SK-N-SH (cell line): ENCODE data around the gene PPP1R27. TPM values are rescaled to one million over a fixed set of nuclear protein-coding genes. Genes with fewer than 3 reads are reported as not detected.

Experiments used
- CTCF ChIA-PET: fragments of 300-600, 350-600 bp; formaldehyde crosslinking; extraction: SDS; loops from one replicate; lab custom pipeline; 2021; lab: Yijun Ruan, JAX
- POLR2A ChIA-PET: fragments of 350-600 bp; sonication (Branson Sonifier 250); formaldehyde crosslinking; extraction: SDS; loops from one replicate; lab custom pipeline; 2020; ENCODE audit warnings: antibody characterized with exemption, inconsistent platforms; lab: Yijun Ruan, JAX
- DNase-seq: peaks from one replicate; pipeline ENCODE4 v3.0.0; 2012
- H2AFZ ChIP-seq: fragments of 200-600 bp; sonication (generic); 2 replicates; pipeline ENCODE4 v1.8.1; 2016; ENCODE audit warnings: antibody characterized with exemption, mild to moderate bottlenecking, low read depth
- H3F3A ChIP-seq: fragments of 200-600 bp; sonication (generic); replicated peaks from 2 replicates; pipeline ENCODE3; 2016; ENCODE audit warnings: antibody characterized with exemption, mild to moderate bottlenecking; ENCODE audit not compliant: insufficient read depth
- H3K27ac ChIP-seq, 2 experiments: fragments of 200-500 bp in 1 of 2; fragments of 200-600 bp in 1 of 2; sonication (Bioruptor generic) in 1 of 2; sonication (generic), shearing (Covaris generic) in 1 of 2; 2 replicates each; pipeline versions ENCODE4 v1.5.1 to v1.6.1; 2014 to 2016; ENCODE audit warnings: low read depth in 2 of 2, inconsistent platforms in 1 of 2, low read length in 1 of 2, mild to moderate bottlenecking in 1 of 2, mixed read lengths in 1 of 2
- H3K27me3 ChIP-seq: fragments of 200-600 bp; sonication (generic), shearing (Covaris generic); 2 replicates; pipeline ENCODE4 v1.6.1; 2016; ENCODE audit warnings: mixed run types; ENCODE audit not compliant: insufficient read depth
- H3K36me3 ChIP-seq, 2 experiments: fragments of 200-500 bp in 1 of 2; fragments of 200-600 bp in 1 of 2; sonication (Bioruptor generic) in 1 of 2; sonication (generic) in 1 of 2; replicated peaks in 1 of 2; 2 replicates each; pipeline versions ENCODE3 to v1.5.1; 2014 to 2016; ENCODE audit warnings: low read length in 1 of 2, mild to moderate bottlenecking in 1 of 2; ENCODE audit not compliant: insufficient read depth in 2 of 2, control insufficient read depth in 1 of 2
- H3K4me1 ChIP-seq, 2 experiments: fragments of 200-500 bp in 1 of 2; fragments of 200-600 bp in 1 of 2; sonication (Bioruptor generic) in 1 of 2; sonication (generic), shearing (Covaris generic) in 1 of 2; 2 replicates each; pipeline versions ENCODE4 v1.5.1 to v1.6.1; 2014 to 2016; ENCODE audit warnings: low read depth in 1 of 2, low read length in 1 of 2, mixed run types in 1 of 2; ENCODE audit not compliant: insufficient read depth in 2 of 2, control insufficient read depth in 1 of 2
- H3K4me2 ChIP-seq: fragments of 200-600 bp; sonication (generic), shearing (Covaris generic); 2 replicates; pipeline ENCODE4 v1.6.1; 2017; ENCODE audit warnings: mixed run types
- H3K4me3 ChIP-seq, 2 experiments: fragments of 200-500 bp in 1 of 2; fragments of 200-600 bp in 1 of 2; sonication (Bioruptor generic) in 1 of 2; sonication (generic), shearing (Covaris generic) in 1 of 2; 2 replicates each; pipeline versions ENCODE4 v1.5.1 to v1.8.1; 2014 to 2016; ENCODE audit warnings: low read depth in 2 of 2, inconsistent platforms in 1 of 2, low read length in 1 of 2, mild to moderate bottlenecking in 1 of 2, mixed read lengths in 1 of 2, moderate library complexity in 1 of 2
- H3K79me2 ChIP-seq: fragments of 200-600 bp; sonication (generic); 2 replicates; pipeline ENCODE4 v1.8.1; 2017; ENCODE audit warnings: mild to moderate bottlenecking; ENCODE audit not compliant: insufficient read depth
- H3K9ac ChIP-seq: fragments of 200-600 bp; sonication (generic); 2 replicates; pipeline ENCODE4 v1.6.1; 2017; ENCODE audit warnings: mixed run types
- H3K9me2 ChIP-seq: fragments of 200-600 bp; sonication (generic); 2 replicates; pipeline ENCODE4 v1.6.1; 2017; ENCODE audit warnings: mixed run types
- H3K9me3 ChIP-seq: fragments of 200-600 bp; sonication (generic); 2 replicates; pipeline ENCODE4 v1.6.1; 2017; ENCODE audit warnings: mixed run types, mild to moderate bottlenecking, moderate library complexity
- H4K20me1 ChIP-seq: fragments of 200-600 bp; sonication (generic); 2 replicates; pipeline ENCODE4 v1.6.1; 2017; ENCODE audit warnings: mild to moderate bottlenecking, mixed run types; ENCODE audit not compliant: insufficient read depth
- ELF1 ChIP-seq: IDR thresholded peaks from 2 replicates; pipeline ENCODE4 v1.4.0; 2012
- FOXJ3 ChIP-seq: sonication (generic); formaldehyde crosslinking; IDR thresholded peaks from 2 replicates; pipeline ENCODE4 v1.5.1; 2020; ENCODE audit warnings: mild to moderate bottlenecking, missing genetic modification reagents
- FOXM1 ChIP-seq: IDR thresholded peaks from 2 replicates; pipeline ENCODE4 v1.4.0; 2012; ENCODE audit warnings: low read depth, mild to moderate bottlenecking
- GATA2 ChIP-seq: sonication (generic); formaldehyde crosslinking; IDR thresholded peaks from 2 replicates; pipeline ENCODE4 v1.5.0; 2020; ENCODE audit warnings: mild to moderate bottlenecking, missing genetic modification reagents
- IRF3 ChIP-seq: fragments of 150-350 bp; IDR thresholded peaks from 2 replicates; pipeline ENCODE4 v1.6.1; 2016; ENCODE audit warnings: mild to moderate bottlenecking, low read depth, low read length
- JUND ChIP-seq: IDR thresholded peaks from 2 replicates; pipeline ENCODE4 v1.4.0; 2012
- MAX ChIP-seq: IDR thresholded peaks from 2 replicates; pipeline ENCODE4 v1.4.0; 2012; ENCODE audit warnings: low read depth
- MEF2A ChIP-seq: IDR thresholded peaks from 2 replicates; pipeline ENCODE4 v1.4.0; 2012; ENCODE audit warnings: low read depth, borderline replicate concordance
- MXI1 ChIP-seq: IDR thresholded peaks from 2 replicates; pipeline ENCODE4 v1.6.1; 2012; ENCODE audit warnings: mild to moderate bottlenecking, low read depth, low read length, improper control_type of control experiment
- NFIC ChIP-seq: IDR thresholded peaks from 2 replicates; pipeline ENCODE4 v1.4.0; 2012; ENCODE audit warnings: borderline replicate concordance
- NRF1 ChIP-seq: IDR thresholded peaks from 2 replicates; pipeline ENCODE4 v1.6.1; 2012; ENCODE audit warnings: low read depth, mild to moderate bottlenecking, low read length
- RAD21 ChIP-seq: IDR thresholded peaks from 2 replicates; pipeline ENCODE4 v1.6.1; 2012; ENCODE audit warnings: mild to moderate bottlenecking, low read length
- REST ChIP-seq: IDR thresholded peaks from 2 replicates; pipeline ENCODE4 v1.6.1; 2012; ENCODE audit warnings: mild to moderate bottlenecking, low read depth, low read length, moderate library complexity
- TCF12 ChIP-seq: IDR thresholded peaks from 2 replicates; pipeline ENCODE4 v1.4.0; 2012
- YY1 ChIP-seq: IDR thresholded peaks from 2 replicates; pipeline ENCODE4 v1.4.0; 2012; ENCODE audit warnings: low read depth, mild to moderate bottlenecking
- ZBTB33 ChIP-seq: IDR thresholded peaks from 2 replicates; pipeline ENCODE4 v1.4.0; 2012; ENCODE audit warnings: low read depth, borderline replicate concordance
- WGBS: methylation state at CpG from one replicate; pipeline ENCODE4 v1.1.6; 2017; ENCODE audit warnings: low lambda C conversion rate; 5-methylcytosine and 5-hydroxymethylcytosine counted together
- polyA plus RNA-seq, 3 experiments: library from polyadenylated mRNA; depleted of rRNA; stranded (reverse); fragments of >200 nt; gene quantifications; 2 replicates each; pipeline ENCODE4 v1.2.3, GENCODE V29; 2012

PPP1R27 gene
- polyA plus RNA-seq, 1 of the 3 experiments (the other 2 are of a cell fraction) = 0.07 TPM

GRCh38 chr17:81844887-81845286 is 10.0 kb upstream of the PPP1R27 start:
- POLR2A ChIA-PET = no interaction called here
- H3K9me3 ChIP-seq = no peaks in the 10 kb centered on the region
- peaks cover 53% of the 10 kb centered on the region in 2 experiments for H3K36me3 ChIP-seq
- no peaks in the 10 kb centered on the region; the same call in 1 of the 2 replicates for H4K20me1 ChIP-seq
- H3F3A ChIP-seq = peaks cover 46% of the 10 kb centered on the region
- 91% methylated on average over 13 of the region's 13 CpGs for WGBS
- H3K4me2 ChIP-seq = no peak overlapping the region
- no peaks in the 10 kb centered on the region for H3K27me3 ChIP-seq
- H3K4me1 ChIP-seq = no peaks in the 10 kb centered on the region
- H2AFZ ChIP-seq = no peak overlapping the region
- H3K9ac ChIP-seq = no peak overlapping the region
- H3K9me2 ChIP-seq = no peaks in the 10 kb centered on the region
- no peak overlapping the region for H3K4me3 ChIP-seq
- TF ChIP-seq NRF1 (no peak), RAD21 (no peak), NFIC (no peak), MAX (no peak), IRF3 (no peak), GATA2 (no peak), JUND (no peak), ZBTB33 (no peak), FOXM1 (no peak), ELF1 (no peak), REST (no peak), MEF2A (no peak), MXI1 (no peak), YY1 (no peak), TCF12 (no peak), FOXJ3 (CRISPR knock-in tag) (no peak)
- no peak overlapping the region for H3K27ac ChIP-seq
- DNase-seq = no peak
- peaks cover 2% of the 10 kb centered on the region for H3K79me2 ChIP-seq
- CTCF ChIA-PET = interaction anchor here (3.5 kb wide), 1 partner anchor 24 kb away, joined by 10 read pairs; no protein-coding TSS in a partner anchor
